GM18519 (cell line): ENCODE measurements around the gene LRRC26.

Experiments
- ATAC-seq: cut with Tn5 transposase; IDR thresholded peaks from one replicate; pipeline ENCODE4 v1.9.1; 2021; ENCODE audit warnings: mild to moderate bottlenecking, moderate library complexity; ENCODE audit not compliant: unreplicated experiment, low FRiP score

Gene LRRC26

DNA sequence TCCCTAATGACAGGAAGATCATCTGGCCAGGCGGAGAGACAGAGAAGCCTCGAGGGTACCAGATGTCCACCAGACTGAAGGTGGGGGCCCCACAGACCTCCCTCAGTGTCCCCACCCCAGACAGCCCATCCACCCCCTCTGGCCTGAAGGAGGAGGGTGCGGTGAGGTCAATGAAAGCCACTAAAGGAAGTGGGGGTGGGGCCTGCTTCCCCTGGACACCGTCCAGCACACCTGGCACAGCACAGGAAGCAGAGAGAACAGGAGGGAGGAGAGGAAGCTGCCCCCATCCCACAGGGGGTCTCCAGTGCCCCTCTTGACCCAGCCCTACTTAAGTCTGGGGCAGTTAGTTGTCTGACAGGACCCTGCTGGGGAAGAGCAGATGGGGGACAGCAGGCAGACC lies 11.2 kb downstream of the LRRC26 start:
- no peak for ATAC-seq

DNA sequence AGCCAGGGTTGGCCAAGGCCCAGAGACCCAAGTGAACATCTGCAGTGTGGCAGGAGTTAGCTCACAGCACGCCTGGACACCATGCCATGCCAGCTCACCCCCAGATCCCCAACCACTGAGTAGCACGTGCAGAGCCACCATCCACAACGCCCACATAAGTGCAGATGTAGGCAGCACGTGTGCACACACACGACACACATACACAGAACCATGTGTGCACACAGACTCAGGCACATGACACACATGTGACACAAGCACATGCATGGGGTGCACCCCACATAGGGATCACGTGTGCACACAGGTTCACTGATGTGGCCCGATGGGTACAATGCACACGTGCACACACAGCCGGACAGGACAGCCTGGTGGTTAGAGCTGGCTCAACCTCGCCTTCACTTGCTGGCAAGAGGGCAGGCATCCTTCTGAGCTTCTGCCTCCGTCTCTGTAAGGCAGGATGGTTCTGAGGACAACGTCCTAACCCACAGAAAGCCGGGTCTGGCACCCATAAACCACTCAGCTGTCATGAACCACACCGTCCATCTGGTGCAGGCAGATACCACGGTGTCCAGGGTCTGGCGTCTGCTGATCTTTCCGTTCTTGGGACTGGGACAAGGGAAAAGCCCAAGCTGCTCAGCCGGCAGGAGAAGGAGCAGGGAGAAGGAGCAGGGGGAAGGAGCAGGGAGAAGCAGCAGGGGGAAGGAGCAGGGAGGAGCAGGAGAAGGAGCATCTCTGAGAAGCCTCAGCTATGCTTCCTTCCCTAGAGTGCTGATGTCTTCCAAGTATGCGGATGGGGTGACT lies 12.0 kb downstream of the LRRC26 start:
- no peak for ATAC-seq

DNA sequence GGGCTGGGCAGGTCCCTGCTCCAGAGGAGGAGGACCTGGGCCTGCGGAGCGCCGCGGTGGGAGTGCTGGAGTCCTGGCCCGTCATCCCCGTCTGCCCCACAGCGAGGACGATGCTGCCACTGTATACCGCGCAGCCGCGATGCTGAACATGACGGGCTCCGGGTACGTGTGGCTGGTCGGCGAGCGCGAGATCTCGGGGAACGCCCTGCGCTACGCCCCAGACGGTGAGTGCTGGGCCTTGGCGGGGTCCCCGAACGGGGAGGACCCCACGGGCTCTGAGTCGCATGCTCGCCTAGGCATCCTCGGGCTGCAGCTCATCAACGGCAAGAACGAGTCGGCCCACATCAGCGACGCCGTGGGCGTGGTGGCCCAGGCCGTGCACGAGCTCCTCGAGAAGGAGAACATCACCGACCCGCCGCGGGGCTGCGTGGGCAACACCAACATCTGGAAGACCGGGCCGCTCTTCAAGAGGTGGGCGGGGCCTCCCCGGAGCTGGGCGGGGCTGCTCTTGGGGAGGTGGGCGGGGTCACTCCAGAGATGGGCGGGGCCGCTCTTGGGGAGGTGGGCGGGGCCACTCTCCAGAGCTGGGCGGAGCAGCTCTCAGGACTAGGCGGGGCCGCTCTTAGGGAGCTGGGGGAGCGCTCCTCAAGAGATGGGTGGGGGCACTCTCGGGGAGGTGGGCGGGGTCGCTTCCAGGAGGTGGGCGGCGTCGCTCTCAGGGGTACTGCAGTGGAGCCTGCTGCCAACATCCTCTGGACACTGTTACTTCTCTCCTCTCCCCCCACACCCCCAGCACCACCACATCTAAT lies 13.1 kb downstream of the LRRC26 start:
- no peak for ATAC-seq

DNA sequence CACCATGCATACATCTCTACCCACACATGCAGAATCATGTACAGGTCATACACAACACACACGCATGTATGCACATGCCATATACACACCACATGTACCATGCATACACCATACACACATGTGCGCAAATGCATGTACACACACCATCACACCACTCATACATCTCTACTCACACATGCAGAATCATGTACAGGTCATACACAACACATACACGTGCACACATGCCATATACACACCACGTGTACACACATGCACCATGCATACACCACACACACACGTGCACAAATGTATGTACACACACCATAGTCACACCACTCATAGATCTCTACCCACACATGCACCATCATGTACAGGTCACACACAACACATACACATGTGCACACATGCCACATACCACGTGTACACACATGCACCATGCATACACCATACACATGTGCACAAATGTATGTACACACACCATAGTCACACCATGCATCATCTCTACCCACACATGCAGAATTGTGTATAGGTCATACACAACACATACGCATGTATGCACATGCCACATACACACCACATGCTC lies 16.9 kb downstream of the LRRC26 start:
- no peak for ATAC-seq

DNA sequence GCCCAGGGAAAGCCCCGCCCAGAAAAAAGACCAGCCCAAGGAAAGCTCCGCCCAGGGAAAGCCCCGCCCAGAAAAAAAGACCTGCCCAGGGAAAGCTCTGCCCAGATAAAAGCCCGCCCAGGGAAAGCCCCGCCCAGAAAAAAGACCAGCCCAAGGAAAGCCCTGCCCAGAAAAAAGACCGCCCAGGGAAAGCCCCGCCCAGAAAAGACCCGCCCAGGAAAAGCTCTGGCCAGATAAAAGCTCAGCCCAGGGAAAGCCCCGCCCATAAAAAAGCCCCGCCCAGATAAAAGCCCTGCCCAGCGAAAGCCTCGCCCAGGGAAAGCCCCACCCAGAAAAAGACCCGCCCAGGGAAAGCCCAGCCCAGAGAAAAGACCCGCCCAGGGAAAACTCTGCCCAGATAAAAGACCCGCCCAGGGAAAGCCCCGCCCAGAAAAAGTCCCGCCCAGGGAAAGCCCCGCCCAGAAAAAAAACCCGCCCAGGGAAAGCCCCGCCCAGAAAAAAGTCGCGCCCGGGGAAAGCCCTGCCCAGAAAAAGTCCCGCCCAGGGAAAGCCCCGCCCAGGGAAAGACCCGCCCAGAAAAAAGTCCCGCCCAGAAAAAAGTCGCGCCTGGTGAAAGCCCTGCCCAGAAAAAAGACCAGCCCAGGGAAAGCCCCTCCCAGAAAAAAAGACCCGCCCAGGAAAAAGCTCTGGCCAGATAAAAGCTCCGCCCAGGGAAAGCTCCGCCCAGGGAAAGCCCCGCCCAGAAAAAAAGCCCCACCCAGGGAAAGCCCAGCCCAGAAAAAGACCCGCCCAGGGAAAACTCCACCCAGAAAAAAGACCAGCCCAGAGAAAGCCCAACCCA lies 19.0 kb downstream of the LRRC26 start:
- no peak for ATAC-seq

DNA sequence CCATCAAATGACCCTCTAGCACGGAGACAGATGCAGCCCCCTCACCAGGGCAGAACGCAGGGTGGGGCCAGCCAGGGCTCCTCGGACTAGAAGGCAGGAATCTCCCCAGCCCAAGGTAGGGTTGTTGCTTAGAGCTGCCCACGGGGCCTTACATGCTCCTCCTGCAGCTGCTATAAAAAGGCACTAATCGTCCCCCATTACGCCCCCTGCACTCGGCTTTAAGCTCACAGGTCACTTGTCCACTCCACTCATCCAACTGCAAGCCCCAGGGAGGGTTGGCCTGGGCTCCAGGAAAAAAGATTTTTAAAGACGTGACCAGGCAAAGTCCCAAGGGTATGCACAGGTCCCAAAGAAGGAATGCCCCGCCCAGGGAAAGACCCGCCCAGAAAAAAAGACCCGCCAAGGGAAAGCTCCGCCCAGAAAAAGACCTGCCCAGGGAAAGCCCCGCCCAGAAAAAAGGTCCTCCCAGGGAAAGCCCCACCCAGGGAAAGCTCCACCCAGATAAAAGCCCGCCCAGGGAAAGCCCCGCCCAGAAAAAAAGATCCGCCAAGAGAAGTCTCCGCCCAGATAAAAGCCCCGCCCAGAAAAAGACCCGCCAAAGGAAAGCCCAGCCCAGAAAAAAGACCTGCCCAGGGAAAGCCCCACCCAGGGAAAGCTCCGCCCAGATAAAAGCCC lies 19.8 kb downstream of the LRRC26 start:
- no peak for ATAC-seq

DNA sequence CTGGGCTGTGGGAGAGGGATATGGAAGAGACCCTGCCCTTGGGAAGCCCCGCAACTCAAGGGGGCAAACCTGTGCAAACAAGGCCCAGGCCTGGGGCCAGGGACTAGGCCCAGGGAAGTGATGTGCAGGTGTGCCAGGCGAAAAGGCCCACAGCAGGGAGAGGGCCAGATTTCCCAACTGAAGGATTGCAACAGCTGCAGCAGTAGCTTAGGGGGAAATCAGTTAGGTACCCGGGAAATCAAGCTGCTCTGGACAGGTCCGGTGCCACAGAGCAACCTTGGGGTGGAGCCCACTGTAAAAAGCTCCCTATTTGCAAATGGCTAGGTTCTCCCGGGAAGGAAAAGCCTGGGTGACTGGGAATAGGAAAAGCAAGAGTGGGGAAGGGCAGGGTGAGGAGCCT lies 20.5 kb downstream of the LRRC26 start:
- ATAC-seq: no peak

DNA sequence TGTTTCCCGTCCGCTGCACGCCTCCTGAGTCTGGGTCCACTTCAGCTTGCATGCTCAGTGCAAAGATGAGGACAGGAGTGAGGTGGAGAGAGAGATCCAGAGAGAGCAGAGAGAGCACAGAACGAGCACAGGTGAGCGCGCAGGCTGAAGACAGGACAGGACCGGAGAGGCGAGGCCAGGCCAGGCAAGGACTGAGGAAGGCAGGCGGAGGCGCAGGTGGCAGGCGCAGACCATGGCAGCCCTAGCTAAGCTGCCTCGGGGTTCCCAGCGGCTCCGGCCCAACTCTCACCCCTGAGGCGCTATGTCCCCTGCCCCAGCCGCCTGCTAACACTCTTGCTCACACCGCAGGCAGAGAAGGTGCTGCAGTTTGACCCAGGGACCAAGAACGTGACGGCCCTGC lies 21.2 kb downstream of the LRRC26 start:
- no peak for ATAC-seq

DNA sequence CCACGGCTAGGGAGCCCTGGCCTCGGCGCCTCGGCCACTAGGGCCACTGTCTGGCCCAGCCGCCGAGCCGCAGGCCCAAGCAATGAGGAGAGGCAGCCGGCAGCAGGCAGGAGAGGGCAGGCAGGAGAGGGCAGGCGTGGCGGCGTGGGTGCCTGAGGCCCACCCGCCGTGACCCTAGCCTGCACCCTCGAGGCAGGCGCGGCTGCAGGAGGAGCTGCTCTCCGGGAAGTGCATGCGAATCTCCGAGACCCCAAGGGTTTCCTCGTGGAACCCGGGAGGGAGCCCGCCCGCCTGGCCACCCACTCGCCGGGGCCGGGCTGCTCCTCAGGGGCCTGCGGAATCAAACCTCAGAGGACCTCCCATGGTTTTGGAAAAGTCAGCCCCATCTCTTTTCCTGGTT lies 21.6 kb downstream of the LRRC26 start:
- no peak for ATAC-seq

DNA sequence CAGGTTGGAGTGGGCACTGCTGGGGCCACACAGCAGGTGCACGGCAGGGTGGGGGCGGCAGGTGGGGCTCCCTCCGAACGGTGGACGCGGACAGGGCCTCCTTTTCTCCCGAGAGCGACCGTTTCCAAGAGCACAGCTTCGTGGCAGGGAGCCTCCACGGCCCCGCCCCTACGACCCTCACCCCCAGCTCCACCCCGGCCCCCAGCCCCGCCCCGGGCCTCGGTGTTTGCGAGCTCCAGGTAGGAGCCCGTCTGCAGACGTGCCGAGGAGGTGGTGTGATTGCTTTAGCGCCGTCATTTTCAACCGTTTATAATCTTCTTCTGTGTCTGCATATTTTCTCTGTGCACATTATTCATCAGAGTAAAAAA lies 22.1 kb downstream of the LRRC26 start:
- ATAC-seq: no peak

DNA sequence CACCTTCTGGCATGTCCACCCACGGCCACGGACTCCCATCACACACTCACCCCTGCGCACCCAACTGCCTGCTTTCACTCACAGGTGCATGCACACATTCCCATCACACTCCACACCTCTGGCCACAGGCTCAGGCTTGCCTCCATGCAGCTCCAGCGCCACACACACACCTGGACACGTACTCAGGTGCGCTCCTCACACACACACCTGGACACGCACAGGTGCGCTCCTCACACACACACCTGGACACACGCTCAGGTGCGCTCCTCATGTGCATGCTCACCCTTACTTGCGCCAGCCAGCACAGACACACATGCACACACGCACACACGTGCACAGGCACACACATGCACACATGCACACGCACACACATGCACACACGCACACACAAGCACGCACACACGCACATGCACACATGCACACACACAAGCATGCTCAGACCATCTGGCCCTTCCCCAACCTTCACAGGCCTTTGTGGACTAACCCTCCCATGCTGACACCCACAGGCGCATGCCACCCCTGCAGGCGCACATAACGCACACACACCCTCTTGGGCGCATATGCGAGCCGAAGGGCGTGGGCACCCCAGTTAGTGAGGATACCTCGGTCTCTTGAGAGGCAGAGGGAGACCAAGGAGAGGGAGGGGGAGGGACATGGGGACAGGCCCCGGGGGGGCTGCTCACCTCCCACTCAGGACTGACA lies 22.6 kb downstream of the LRRC26 start:
- ATAC-seq: no peak

DNA sequence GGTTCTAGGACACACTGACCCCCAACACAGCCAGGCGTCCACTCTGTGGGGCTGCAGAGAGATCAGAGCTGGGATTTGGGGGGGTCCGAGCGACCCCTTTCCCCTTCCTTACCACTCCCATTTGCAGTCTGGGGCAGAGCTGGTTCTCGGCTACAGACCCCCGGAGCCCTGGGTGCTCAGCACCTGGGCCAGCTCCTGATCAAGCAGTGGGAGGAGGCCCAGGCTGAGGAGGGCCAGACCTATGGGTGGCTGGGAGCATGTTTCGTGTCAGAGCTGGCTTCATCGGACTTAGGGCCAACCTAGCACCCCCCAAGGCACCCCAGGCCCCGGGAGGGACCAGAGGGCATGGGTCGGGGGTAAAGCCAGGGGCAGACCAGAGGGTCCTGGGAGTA lies 23.3 kb downstream of the LRRC26 start:
- no peak for ATAC-seq

DNA sequence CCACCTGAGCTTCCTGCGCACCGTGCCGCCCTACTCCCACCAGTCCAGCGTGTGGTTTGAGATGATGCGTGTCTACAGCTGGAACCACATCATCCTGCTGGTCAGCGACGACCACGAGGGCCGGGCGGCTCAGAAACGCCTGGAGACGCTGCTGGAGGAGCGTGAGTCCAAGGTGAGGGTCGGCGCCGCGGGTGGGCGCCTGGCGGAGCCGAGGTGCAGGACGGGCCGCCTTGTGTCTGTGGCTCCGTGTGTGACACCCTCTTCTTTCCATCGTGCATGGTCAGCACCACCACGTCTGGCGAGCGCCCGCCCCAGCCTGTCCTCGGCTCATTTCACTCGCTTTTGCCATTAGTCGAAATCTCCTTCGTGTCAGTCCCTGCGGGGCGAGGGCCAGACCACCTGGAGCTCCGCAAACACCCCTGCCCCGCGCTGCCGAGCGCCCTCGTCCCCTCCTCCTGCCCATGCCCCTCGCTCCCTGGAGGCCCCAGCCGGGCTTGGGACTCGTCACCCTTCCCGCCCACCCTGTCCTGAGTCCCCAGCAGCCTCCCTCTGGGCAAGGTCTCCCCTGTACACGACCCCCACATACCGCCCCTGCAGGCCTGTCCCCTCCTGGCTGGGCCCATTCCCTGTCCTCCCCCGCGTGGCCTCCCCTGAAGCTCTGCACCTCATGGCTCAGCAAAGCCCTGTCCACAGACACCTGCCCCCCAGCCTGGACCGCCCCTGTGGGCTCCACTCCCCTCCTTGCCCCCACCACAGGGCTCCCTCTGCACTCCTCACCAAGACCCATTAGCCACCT lies 23.9 kb downstream of the LRRC26 start:
- ATAC-seq: no peak

DNA sequence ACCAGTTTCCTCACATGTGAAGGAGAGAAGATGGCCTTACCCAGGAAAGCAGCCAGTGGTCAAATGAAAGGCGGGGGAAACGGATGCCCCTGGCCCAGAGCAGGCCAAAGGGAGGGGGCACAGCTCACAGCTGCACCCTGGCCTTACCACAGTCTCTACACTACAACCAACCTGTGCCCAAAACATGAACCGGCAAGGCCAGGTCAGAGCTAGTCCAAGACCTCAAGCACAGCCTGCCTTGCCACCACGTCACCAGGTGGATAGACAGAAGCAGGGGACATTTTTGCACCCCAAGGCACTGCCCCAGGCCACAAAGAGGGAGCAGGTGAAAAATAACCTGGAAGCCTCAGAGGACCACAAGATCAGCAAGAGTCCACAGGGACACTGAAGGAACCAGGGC lies 26.4 kb downstream of the LRRC26 start:
- ATAC-seq: no peak

DNA sequence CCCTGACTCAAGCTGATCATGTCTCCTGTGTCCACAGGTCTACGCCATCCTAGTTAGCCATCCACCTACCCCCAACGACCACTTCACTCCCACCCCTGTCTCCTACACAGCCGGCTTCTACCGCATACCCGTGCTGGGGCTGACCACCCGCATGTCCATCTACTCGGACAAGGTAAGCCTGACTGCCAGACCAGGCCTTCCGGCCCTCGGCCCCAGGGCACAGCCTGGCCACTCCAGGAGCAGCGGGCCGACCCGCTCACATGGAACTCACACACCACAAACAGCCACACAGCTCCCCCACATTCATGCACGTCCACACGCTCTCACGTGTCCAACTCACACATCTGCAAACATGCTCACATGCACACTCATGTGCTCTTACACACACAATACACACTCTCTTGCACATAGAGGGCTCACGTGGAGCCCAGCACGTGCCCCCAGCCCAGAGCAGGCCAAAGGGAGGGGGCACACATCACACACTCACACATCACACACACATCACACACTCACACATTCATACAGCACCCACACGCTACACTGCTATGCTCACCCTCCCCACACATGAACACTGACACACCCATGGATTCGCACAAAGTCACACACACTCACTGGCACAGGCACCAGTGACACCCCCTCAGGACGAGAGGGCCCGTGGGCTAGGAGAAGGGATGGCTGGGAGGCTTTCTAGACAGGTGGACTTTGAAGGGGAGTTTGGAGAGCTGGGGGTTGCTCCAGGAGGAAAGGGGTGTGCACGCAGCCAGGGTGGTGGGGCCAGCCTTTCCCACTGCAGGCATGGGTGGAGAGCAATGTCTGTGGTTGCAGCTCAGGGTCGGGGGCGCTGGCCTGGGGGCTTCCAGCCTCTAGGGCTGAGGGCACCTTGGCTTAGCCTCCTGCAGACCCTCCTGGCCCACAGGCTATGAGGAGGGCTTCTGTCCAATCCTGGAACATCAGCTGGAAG lies 27.6 kb downstream of the LRRC26 start:
- no peak for ATAC-seq

DNA sequence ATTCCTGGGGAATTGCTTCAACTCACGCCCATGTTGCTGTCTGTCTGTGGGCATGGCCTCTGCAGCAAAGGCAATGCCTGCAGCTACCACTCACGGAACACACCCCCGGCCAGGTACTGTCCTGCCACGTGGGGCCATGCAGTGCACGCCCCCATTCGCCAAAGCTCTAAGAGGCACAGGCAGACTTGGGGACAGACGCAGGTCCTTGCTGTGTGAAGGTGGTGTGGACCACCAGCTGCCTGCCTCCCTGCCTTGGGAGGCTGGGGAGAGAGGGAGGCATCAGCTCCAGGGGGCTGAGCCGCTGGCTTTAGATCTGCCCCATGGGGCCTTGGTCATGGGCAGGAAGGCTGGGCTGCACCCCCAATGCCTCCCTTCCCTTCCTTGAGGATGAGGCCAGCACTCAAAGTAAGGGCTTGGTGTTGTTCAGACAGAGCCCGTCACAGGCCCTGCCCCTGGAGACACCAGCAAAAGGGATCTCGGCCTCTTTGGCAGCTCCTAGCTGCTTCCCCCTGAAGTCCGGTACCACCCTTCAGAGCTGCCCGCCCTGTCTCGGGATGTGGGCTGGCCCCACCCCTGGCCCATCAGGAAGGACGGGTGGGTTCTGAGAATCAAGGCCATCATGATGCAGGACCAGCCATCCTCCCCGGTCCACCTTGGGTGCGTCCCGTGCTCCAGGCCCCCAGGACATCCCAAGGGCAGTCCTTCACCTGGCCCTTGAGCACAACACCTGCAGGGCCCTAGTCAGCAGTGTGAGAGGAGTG lies 28.6 kb downstream of the LRRC26 start:
- ATAC-seq: no peak
